Measurements from ENCODE around the gene AGFG2. TPM values are rescaled to one million over a fixed set of nuclear protein-coding genes. Genes with fewer than 3 reads are reported as not detected.
A peak's percentile ranks its signal among the peaks of the same experiment; 100 is the strongest.
"Not testable (repeated sequence)": the region's sequence is repeated elsewhere in the genome, so short reads cannot be mapped to it uniquely, and the experiment has no call there.

Gene AGFG2
- total RNA-seq, 2 donors from 2014 or later, result 21.0 to 24.3 TPM

- ATAC-seq, result peak; percentile 47 to 83
Measured at GRCh38 chr7:100516135-100516812, 22.7 kb upstream of the AGFG2 start.

GRCh38 chr7:100517305-100517704, 21.7 kb upstream of the AGFG2 start:
- ATAC-seq, result no peak
- no peak for DNase-seq

More at GRCh38 chr7:100516135-100516812, 22.7 kb upstream of the AGFG2 start:
- peak; percentile 31 for DNase-seq
- intact Hi-C loops (cut with DNase I), result no loop called here

GRCh38 chr7:100519580-100519979, 19.4 kb upstream of the AGFG2 start:
- DNase-seq (no peak), ATAC-seq (no peak)
- intact Hi-C loops (cut with DNase I), result no loop called here

More at GRCh38 chr7:100517305-100517704, 21.7 kb upstream of the AGFG2 start:
- intact Hi-C loops (cut with DNase I), result no loop called here

GRCh38 chr7:100520138-100520537, 18.9 kb upstream of the AGFG2 start:
- ATAC-seq, result no peak
- intact Hi-C loops (cut with DNase I), result no loop called here
- no peak for DNase-seq

GRCh38 chr7:100521076-100521475, 17.9 kb upstream of the AGFG2 start:
- DNase-seq (no peak), ATAC-seq (no peak)
- intact Hi-C loops (cut with DNase I), result no loop called here

- DNase-seq; ATAC-seq; intact Hi-C loops (cut with DNase I): not testable (repeated sequence)
Measured at GRCh38 chr7:100521909-100522593, 17.0 kb upstream of the AGFG2 start.

- DNase-seq; ATAC-seq; intact Hi-C loops (cut with DNase I): not testable (repeated sequence)
Measured at GRCh38 chr7:100523192-100523591, 15.8 kb upstream of the AGFG2 start.

- ATAC-seq; intact Hi-C loops (cut with DNase I); DNase-seq: not testable (repeated sequence)
Measured at GRCh38 chr7:100528108-100528866, 10.7 kb upstream of the AGFG2 start.

- intact Hi-C loops (cut with DNase I), result no loop called here
- no peak for DNase-seq
- ATAC-seq, result no peak
Measured at GRCh38 chr7:100532165-100533022, 6.6 kb upstream of the AGFG2 start.

GRCh38 chr7:100535982-100536381, 3.0 kb upstream of the AGFG2 start:
- DNase-seq; intact Hi-C loops (cut with DNase I); ATAC-seq: not testable (repeated sequence)

GRCh38 chr7:100536695-100537094, 2.3 kb upstream of the AGFG2 start:
- ATAC-seq; DNase-seq; intact Hi-C loops (cut with DNase I): not testable (repeated sequence)

- no peak for ATAC-seq
- intact Hi-C loops (cut with DNase I), result no loop called here
- DNase-seq, result no peak
Measured at GRCh38 chr7:100538348-100538653, 702 bp upstream of the AGFG2 start.

GRCh38 chr7:100539436-100540006, 518 bp downstream of the AGFG2 start:
- intact Hi-C loops (cut with DNase I), result no loop called here

GRCh38 chr7:100540073-100540723, 1.2 kb downstream of the AGFG2 start:
- intact Hi-C loops (cut with DNase I), result no loop called here
- ATAC-seq (no peak), DNase-seq (no peak)

More at GRCh38 chr7:100539436-100540006, 518 bp downstream of the AGFG2 start:
- no peak for DNase-seq
- ATAC-seq, result peak in 1 of 2 donors; percentile 1

GRCh38 chr7:100541309-100541708, 2.3 kb downstream of the AGFG2 start:
- ATAC-seq; intact Hi-C loops (cut with DNase I); DNase-seq: not testable (repeated sequence)

GRCh38 chr7:100543586-100543985, 4.6 kb downstream of the AGFG2 start:
- DNase-seq (no peak), ATAC-seq (no peak)
- intact Hi-C loops (cut with DNase I), result no loop called here

- DNase-seq (no peak), ATAC-seq (no peak)
- intact Hi-C loops (cut with DNase I), result no loop called here
Measured at GRCh38 chr7:100544386-100544785, 5.4 kb downstream of the AGFG2 start.

GRCh38 chr7:100544967-100545359, 6.0 kb downstream of the AGFG2 start:
- peak in 1 of 2 donors; percentile 28 for ATAC-seq
- no peak for DNase-seq
- intact Hi-C loops (cut with DNase I), result loop anchor here in 1 of 2 donors (5.0 kb wide), 1 partner anchor 68 kb away; the partner anchor contains the start of gene TSC22D4

Measured in left cardiac atrium (tissue), 4 donors.